Umbilical cord (tissue), 2 donors: ENCODE data around the gene RSU1. TPM values are rescaled to one million over a fixed set of nuclear protein-coding genes. Genes with fewer than 3 reads are reported as not detected.

Experiments used
- DNase-seq: peaks from one replicate; pipeline ENCODE4 v3.0.0-alpha.2; 2015; ENCODE audit warnings: low spot score
- total RNA-seq: library from RNA; depleted of rRNA; stranded (reverse); fragments of >200 nt; gene quantifications from one replicate; pipeline ENCODE4 v1.2.3, GENCODE V29; 2014; ENCODE audit warnings: low replicate concordance; ENCODE audit not compliant: insufficient read depth

The RSU1 gene
- total RNA-seq, 1 donor from 2014 or later: 76.8 TPM

GRCh38 chr10:16822027-16822426 lies 4.8 kb upstream of the RSU1 start:
- DNase-seq: no peak

- no peak for DNase-seq
Observed at GRCh38 chr10:16820421-16820820, 3.2 kb upstream of the RSU1 start.

GRCh38 chr10:16820018-16820417 lies 2.8 kb upstream of the RSU1 start:
- DNase-seq: no peak

- DNase-seq: no peak
Observed at GRCh38 chr10:16819436-16819835, 2.2 kb upstream of the RSU1 start.

- no peak for DNase-seq
Observed at GRCh38 chr10:16819026-16819425, 1.8 kb upstream of the RSU1 start.

GRCh38 chr10:16816830-16817124 lies 447 bp downstream of the RSU1 start:
- no peak for DNase-seq

- DNase-seq: no peak
Observed at GRCh38 chr10:16816171-16816570, 1.1 kb downstream of the RSU1 start.

GRCh38 chr10:16814012-16814411 lies 3.2 kb downstream of the RSU1 start:
- DNase-seq: no peak

- DNase-seq: no peak
Observed at GRCh38 chr10:16812676-16813075, 4.5 kb downstream of the RSU1 start.

- DNase-seq: no peak
Observed at GRCh38 chr10:16811765-16812164, 5.5 kb downstream of the RSU1 start.

- DNase-seq: no peak
Observed at GRCh38 chr10:16811292-16811691, 5.9 kb downstream of the RSU1 start.

- no peak for DNase-seq
Observed at GRCh38 chr10:16809074-16809718, 8.0 kb downstream of the RSU1 start.

- DNase-seq: no peak
Observed at GRCh38 chr10:16804123-16804522, 13.1 kb downstream of the RSU1 start.

GRCh38 chr10:16803464-16803863 lies 13.8 kb downstream of the RSU1 start:
- DNase-seq: no peak

GRCh38 chr10:16799621-16800020 lies 17.6 kb downstream of the RSU1 start:
- no peak for DNase-seq

GRCh38 chr10:16798571-16798970 lies 18.7 kb downstream of the RSU1 start:
- DNase-seq: no peak

GRCh38 chr10:16795410-16796073 lies 21.7 kb downstream of the RSU1 start:
- DNase-seq: no peak

GRCh38 chr10:16794005-16794404 lies 23.2 kb downstream of the RSU1 start:
- no peak for DNase-seq

GRCh38 chr10:16792675-16793074 lies 24.5 kb downstream of the RSU1 start:
- DNase-seq: no peak

GRCh38 chr10:16789765-16790164 lies 27.5 kb downstream of the RSU1 start:
- DNase-seq: no peak

GRCh38 chr10:16789261-16789660 lies 28.0 kb downstream of the RSU1 start:
- DNase-seq: no peak

GRCh38 chr10:16788778-16789177 lies 28.4 kb downstream of the RSU1 start:
- no peak for DNase-seq

- DNase-seq: no peak
Observed at GRCh38 chr10:16788125-16788524, 29.1 kb downstream of the RSU1 start.

- no peak for DNase-seq
Observed at GRCh38 chr10:16787361-16787791, 29.8 kb downstream of the RSU1 start.
